OCI-LY7 (cell line): ENCODE results near the gene MRPS18A. TPM values are rescaled to one million over a fixed set of nuclear protein-coding genes. Genes with fewer than 3 reads are reported as not detected.
A peak's percentile ranks its signal among the peaks of the same experiment; 100 is the strongest.

ENCODE experiments used
- BruUV-seq: library from RNA; stranded (reverse); fragments of 400-500 nt; replicated peaks from 2 replicates; lab custom pipeline; 2021; lab: Mats Ljungman, UMichigan
- CTCF ChIA-PET: fragments of 300-600 bp; sonication (Branson Sonifier 250); formaldehyde crosslinking; loops from one replicate; lab custom pipeline; 2022; ENCODE audit warnings: antibody characterized with exemption; ENCODE audit not compliant: unreplicated experiment; lab: Charles Lee
- POLR2A ChIA-PET: fragments of 300-600 bp; sonication (Branson Sonifier 250); formaldehyde crosslinking; loops from one replicate; lab custom pipeline; 2022; ENCODE audit warnings: antibody characterized with exemption; lab: Charles Lee
- DNase-seq: peaks from one replicate; pipeline ENCODE4 v3.0.0-alpha.2; 2015; ENCODE audit warnings: low spot score
- H2AFZ ChIP-seq: fragments of 200-600 bp; sonication (generic), shearing (Covaris generic); 2 replicates; pipeline ENCODE4 v1.6.1; 2014; ENCODE audit warnings: mild to moderate bottlenecking, antibody characterized with exemption, low read length, moderate library complexity
- H3K27ac ChIP-seq: fragments of 200-600 bp; sonication (generic); 2 replicates; pipeline ENCODE4 v1.5.1; 2014; ENCODE audit warnings: mixed run types, low read depth, mild to moderate bottlenecking, moderate library complexity, low read length, inconsistent platforms; ENCODE audit not compliant: poor library complexity, severe bottlenecking
- H3K36me3 ChIP-seq: fragments of 200-600 bp; sonication (generic); 2 replicates; pipeline ENCODE4 v1.6.1; 2014; ENCODE audit warnings: mild to moderate bottlenecking, antibody characterized with exemption, low read length, moderate library complexity, mixed read lengths; ENCODE audit not compliant: insufficient read depth
- H3K4me1 ChIP-seq: fragments of 200-600 bp; sonication (generic); 2 replicates; pipeline ENCODE4 v1.5.1; 2014; ENCODE audit warnings: mild to moderate bottlenecking, low read length; ENCODE audit not compliant: insufficient read depth, poor library complexity, severe bottlenecking
- H3K4me2 ChIP-seq: fragments of 200-600 bp; sonication (generic); 2 replicates; pipeline ENCODE4 v1.6.1; 2014; ENCODE audit warnings: mild to moderate bottlenecking, low read length
- H3K4me3 ChIP-seq: fragments of 200-600 bp; sonication (generic); 2 replicates; pipeline ENCODE4 v1.5.1; 2014; ENCODE audit warnings: mild to moderate bottlenecking, low read depth, low read length; ENCODE audit not compliant: poor library complexity, severe bottlenecking
- H3K79me2 ChIP-seq: fragments of 200-600 bp; sonication (generic); 2 replicates; pipeline ENCODE4 v1.6.1; 2016; ENCODE audit warnings: low read depth, mild to moderate bottlenecking, low read length, moderate library complexity, mixed read lengths; ENCODE audit not compliant: insufficient read depth
- H3K9me2 ChIP-seq: fragments of 200-600 bp; sonication (generic); 2 replicates; pipeline ENCODE4 v1.6.1; 2016; ENCODE audit warnings: mild to moderate bottlenecking, low read length, mixed read lengths; ENCODE audit not compliant: insufficient read depth
- H3K9me3 ChIP-seq: fragments of 200-600 bp; sonication (generic); 2 replicates; pipeline ENCODE4 v1.6.1; 2014; ENCODE audit warnings: mild to moderate bottlenecking, mixed run types, low read length, mixed read lengths
- H4K20me1 ChIP-seq: fragments of 200-600 bp; sonication (generic); 2 replicates; pipeline ENCODE4 v1.6.1; 2014; ENCODE audit warnings: mild to moderate bottlenecking, antibody characterized with exemption, low read length, moderate library complexity, mixed read lengths; ENCODE audit not compliant: insufficient read depth
- CTCF ChIP-seq: fragments of 200-600 bp; sonication (generic); conservative IDR thresholded peaks from 2 replicates; pipeline ENCODE4 v1.5.1; 2014; ENCODE audit warnings: mild to moderate bottlenecking, antibody characterized with exemption, low read length, moderate library complexity, mixed read lengths
- EZH2phosphoT487 ChIP-seq: fragments of 200-600 bp; sonication (generic); IDR thresholded peaks from 2 replicates; pipeline ENCODE4 v1.6.1; 2018; ENCODE audit warnings: low read depth, borderline replicate concordance, mild to moderate bottlenecking, mixed run types, antibody characterized with exemption, low read length, moderate library complexity, mixed read lengths
- intact Hi-C: fragments of 100-400 bp; cut with micrococcal nuclease; formaldehyde crosslinking; loops from one replicate; pipeline ENCODE4 v1.10.0; 2022; ENCODE audit not compliant: unreplicated experiment
- total RNA-seq, 2 experiments: library from RNA; depleted of rRNA in 1 of 2; stranded (reverse); fragments of >200 nt in 1 of 2; shearing (Covaris generic) in 1 of 2; gene quantifications; 2 replicates each; pipeline ENCODE4 v1.2.3, GENCODE V29; 2014 to 2022

Gene MRPS18A
- total RNA-seq, 2 experiments from 2014 or later, result 61.6 to 86.1 TPM

- Histone ChIP-seq H3K9me2 (no peaks in the 10 kb centered on the region), H3K4me3 (peak overlapping the region; percentile 49), H3K4me1 (peaks cover 72% of the 10 kb centered on the region), H3K79me2 (no peaks in the 10 kb centered on the region), H3K36me3 (no peaks in the 10 kb centered on the region), H3K4me2 (peak overlapping the region; percentile 76), H3K9me3 (no peaks in the 10 kb centered on the region), H4K20me1 (no peaks in the 10 kb centered on the region), H3K27ac (peak overlapping the region; percentile 93), H2AFZ (peak overlapping the region; percentile 10; the same call in 1 of the 2 replicates)
- ChIA-PET POLR2A (interaction anchor here (0.5 to 2.8 kb wide), 10 partner anchors 9 to 825 kb away, joined by 3 to 36 read pairs (median 6); partner anchors contain the start of genes GTPBP2 and MRPS18A), CTCF (interaction anchor here (0.5 to 1.8 kb wide), 7 partner anchors 9 to 410 kb away, joined by 3 to 17 read pairs (median 3); no protein-coding TSS in a partner anchor)
- intact Hi-C loops, result loop anchor here (1.0 to 10.0 kb wide), 6 partner anchors 8 to 80 kb away; partner anchors contain the start of genes MAD2L1BP and VEGFA
- no TSS peak for BruUV-seq
- TF ChIP-seq CTCF, result 0 out of 2 replicates have a peak, but pooled peaks have one; percentile 5
- no peak for TF ChIP-seq EZH2phosphoT487
- DNase-seq, result peak; percentile 81
Measured at GRCh38 chr6:43714311-43715055, 26.9 kb upstream of the MRPS18A start.

- ChIA-PET POLR2A (interaction anchor here (0.7 to 2.8 kb wide), 7 partner anchors 9 to 1815 kb away, joined by 3 to 36 read pairs (median 6); no protein-coding TSS in a partner anchor), CTCF (interaction anchor here (1.8 kb wide), 1 partner anchor 8 kb away, joined by 17 read pairs; no protein-coding TSS in a partner anchor)
- Histone ChIP-seq H4K20me1 (no peaks in the 10 kb centered on the region), H3K27ac (peak overlapping the region; percentile 93), H3K79me2 (no peaks in the 10 kb centered on the region), H2AFZ (peak overlapping the region; percentile 10; the same call in 1 of the 2 replicates), H3K9me3 (no peaks in the 10 kb centered on the region), H3K9me2 (no peaks in the 10 kb centered on the region), H3K36me3 (no peaks in the 10 kb centered on the region), H3K4me2 (peak overlapping the region; percentile 76), H3K4me1 (peaks cover 79% of the 10 kb centered on the region), H3K4me3 (peak overlapping the region; percentile 49)
- TF ChIP-seq EZH2phosphoT487, result no peak
- 0 out of 2 replicates have a peak, but pooled peaks have one; percentile 2 for TF ChIP-seq CTCF
- DNase-seq, result peak; percentile 70
- no TSS peak for BruUV-seq
- intact Hi-C loops, result loop anchor here (2.0 to 10.0 kb wide), 2 partner anchors 57 to 79 kb away; partner anchors contain the start of genes MAD2L1BP and VEGFA
Measured at GRCh38 chr6:43713643-43714310, 26.2 kb upstream of the MRPS18A start.
